HS-5 (cell line): Measurements from ENCODE around the gene VAC14.
A peak's percentile ranks its signal among the peaks of the same experiment; 100 is the strongest.

Source experiments
- DNase-seq: peaks from one replicate; pipeline ENCODE4 v3.0.0-alpha.2; 2012; ENCODE audit warnings: low read depth

The VAC14 gene

DNA sequence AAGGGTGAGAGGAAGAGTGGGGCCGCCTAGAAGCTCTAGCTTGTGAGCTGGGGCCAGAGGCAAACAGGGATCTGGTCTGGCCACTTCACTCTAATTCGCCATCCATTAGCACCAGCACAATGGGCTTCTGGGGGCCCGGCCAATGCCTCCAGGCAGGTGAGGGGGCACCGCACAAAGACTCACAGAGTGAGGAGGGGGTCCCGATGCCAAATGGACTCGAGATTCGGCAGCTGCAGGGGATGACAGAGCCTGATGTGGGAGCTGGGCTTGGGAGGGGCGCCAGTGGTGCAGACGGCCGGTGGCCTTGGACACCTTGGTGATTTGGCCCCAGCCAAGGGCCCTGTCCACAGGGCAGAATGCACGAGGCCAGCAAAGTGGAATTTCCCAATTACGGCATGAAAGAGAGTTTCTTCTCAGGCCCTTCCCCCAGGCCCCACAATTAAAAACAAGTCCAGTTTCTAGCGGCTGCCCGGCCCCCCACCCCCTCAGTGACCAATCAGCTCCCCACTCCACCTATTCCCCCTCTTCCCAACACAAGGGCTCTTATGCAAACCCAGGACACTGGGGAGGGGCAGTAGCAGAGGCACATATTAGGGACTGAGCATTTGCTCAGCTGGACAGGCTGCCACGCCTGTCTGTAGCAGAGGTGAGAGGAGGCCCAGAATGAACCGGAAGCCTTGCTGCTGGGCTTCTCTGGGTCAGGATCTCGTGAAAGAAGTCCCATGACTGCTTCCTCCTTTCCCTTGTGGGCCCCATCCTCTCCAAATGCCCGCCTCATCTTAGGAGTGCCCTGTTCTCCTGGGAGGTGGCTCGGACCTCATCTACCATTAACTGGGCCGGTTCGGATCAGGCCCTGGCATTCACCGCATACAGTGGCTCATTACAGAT lies 75.7 kb downstream of the VAC14 start:
- DNase-seq: no peak

GRCh38 chr16:70724146-70725023 lies 76.6 kb downstream of the VAC14 start:
- DNase-seq: no peak

DNA sequence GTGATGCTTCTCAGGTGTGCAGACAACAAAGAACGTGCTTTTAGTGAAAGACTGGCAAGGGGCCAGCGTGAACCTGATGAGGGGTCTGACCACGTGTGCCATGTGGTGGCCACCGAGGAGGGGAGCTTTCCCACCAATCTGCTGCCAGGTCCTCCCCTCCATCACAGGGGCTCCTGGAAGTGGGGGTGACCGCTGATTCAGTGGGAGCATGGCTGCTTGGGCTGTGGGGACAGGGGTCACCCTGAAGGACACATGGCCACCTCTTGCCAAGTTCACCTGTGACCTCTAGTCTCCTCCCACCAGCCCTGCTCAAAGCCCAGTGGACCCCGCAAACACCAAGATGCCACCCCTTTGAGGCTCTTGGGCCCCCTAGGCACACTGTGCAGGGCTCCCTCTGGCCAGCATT lies 77.2 kb downstream of the VAC14 start:
- DNase-seq: no peak

DNA sequence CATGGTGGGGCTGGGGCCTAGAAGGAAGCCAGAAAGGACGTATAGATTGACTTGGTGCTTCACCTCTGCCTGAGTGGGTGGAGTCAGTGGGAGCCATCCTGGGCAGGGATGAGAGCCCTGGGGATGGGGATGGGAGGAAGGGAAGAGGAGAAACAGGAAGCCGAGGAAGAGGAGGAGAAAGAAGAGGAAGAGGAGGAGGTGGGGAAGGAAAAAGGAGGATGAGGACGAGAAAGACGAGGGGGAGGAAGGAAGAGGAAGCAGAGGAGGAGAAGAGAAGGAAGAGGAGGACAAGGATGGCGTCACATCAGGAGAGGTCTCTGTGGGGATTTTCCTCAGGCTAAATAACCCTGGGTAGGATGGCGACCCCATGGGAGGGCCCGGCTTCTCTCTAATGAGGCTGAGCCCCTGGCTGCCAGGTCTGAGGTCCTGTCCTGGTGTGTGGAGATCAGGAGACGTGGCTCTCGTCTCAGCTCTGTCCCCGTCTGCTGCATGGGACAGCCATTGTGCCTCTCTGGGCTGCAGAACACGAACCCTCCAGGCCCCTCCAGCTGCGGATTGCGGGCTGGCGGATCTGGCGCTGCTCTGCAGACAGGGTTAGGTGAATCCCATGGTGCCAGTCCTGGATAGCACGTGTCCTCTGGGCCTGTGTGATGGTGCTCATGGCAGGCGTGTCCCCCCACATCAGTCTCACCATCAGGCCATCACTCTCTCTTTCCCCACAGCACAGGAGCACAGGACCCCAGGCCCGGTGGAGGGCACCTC lies 79.6 kb downstream of the VAC14 start:
- no peak for DNase-seq

DNA sequence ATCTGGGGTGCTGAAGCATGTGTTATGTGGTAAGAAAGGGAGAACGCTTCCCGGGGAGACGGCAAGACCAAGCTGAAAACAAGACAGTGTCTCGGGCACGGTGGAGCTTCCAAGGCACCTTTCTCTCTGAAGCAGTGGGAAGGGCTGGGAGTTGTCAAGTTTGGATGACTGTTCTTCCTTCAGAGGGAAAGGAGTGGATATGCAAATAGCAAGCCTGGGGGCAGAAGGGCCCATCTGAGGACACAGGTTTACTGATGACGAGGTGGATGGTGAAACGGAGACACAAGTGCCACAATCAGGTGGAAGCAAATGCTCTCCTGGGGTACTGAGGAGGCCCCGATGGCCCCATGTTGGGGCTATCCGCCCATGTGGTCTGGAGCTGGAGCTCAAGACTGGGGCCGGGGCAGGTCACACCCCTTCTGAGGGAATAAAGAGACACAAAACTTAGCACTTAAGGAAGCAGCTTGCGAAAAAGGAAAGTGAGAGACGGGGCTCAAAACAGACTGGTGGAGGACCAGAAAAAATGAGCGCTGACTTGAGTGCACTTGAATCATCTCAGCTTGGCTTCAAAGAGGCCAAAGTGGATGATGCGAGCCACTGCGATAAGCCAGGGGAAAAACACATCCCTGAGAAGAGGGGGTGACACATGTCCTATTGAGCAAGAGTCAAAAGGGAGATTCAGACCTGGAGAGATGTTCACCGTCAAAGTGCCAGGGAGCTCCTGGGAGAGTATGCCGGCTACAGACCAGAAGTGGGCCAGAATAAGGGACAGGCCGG lies 80.3 kb downstream of the VAC14 start:
- no peak for DNase-seq

DNA sequence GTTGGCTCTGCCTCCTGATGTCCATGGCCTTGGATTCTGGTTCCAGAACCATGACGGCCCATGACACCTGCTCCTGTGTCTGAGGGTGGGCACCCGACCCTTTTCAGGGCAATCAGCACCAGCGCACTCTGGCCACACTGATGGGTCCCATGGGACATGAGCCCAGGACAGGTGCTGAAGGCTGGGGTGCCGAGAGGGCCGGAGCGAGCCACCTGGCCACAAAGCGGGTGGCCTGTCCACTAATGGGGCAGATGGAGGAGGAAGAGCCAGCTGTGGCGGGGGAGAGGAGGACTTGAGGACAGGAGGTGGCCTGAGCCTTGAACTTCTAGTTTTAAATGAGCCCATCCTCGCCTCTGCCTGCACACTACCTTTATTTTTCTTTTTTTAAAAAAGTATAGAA lies 83.9 kb downstream of the VAC14 start:
- DNase-seq: no peak

- DNase-seq: no peak
These were observed 85.0 kb downstream of the VAC14 start for GRCh38 chr16:70715860-70716357.

DNA sequence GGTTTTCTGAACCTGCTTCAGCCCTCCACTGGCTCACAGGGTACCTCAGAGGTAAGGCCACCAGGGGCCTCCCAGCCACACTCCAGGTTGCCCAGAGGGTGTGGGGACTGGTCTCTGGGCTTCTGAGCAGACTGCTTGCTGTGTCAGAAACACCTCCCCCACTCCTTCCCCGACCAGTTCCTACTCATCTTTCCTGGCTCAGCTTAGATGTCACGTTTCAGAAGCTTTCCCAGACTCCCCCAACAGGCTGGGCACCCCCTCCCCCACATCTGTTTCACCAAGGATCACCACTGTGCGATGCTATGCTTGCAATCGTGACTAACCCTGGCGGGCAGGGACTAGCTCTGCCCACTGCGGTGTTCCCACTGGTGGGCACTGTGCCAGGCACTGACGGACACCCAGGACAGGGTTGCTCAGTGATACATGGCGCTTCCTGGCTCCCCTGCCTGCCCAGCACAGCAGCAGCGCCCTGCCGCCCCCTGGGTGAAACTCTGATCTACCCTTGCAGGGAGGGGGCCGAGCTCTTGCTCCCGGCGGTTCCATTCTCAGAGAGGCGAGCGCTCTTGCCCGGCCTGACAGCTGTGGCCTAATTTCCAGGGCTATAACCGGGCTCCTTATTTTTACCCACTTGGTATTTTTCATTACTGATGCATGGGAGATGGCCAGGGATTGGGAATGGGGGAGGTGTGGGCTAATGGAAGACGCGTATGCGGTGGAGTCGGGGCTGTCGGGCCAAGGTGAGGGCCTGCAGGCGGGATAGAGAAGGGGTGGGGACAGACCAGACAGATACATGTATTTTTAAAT lies 85.7 kb downstream of the VAC14 start:
- peak; percentile 97 for DNase-seq

- no peak for DNase-seq
These were observed 86.3 kb downstream of the VAC14 start for GRCh38 chr16:70714581-70715054.

GRCh38 chr16:70713824-70714223 lies 87.1 kb downstream of the VAC14 start:
- DNase-seq: no peak

- DNase-seq: no peak
These were observed 87.6 kb downstream of the VAC14 start for GRCh38 chr16:70713342-70713741.

DNA sequence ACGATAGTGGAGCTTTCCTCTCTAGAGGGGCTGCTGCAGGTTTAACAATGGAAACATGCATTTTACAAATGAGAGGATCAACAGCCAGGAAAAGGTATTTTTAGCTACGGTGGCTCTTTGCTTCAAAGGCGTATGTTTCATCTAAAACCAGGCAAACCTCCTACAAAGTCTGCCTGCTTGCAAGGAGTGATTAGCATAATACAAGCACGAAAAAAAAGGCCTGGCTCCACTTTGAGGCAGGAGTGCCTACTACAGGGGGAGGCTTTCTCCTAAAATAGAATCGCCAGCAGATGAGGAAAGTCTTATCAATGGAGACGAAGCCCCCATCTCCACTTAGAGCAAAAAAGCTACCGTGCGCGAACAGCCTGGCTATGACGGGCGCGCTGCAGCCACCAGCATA lies 88.0 kb downstream of the VAC14 start:
- DNase-seq: no peak

DNA sequence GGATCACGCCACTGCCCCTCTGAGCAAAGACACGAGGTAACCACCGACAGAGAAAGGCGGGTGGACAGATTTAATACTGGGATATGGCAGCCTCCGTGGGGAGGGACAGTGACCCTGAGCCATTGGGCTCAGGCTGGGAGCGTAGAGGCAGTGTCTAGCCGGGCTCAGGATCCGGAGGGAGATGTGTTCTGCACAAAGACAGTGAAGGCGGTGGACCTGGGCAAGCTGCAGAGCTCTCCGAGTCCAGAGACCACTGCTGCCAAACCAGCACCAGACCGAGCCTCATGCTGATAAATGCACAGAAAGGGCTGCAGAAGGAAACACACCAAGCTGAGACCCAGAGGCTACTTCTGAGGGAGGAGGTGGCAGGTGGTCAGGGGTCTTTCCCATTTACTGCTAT lies 88.6 kb downstream of the VAC14 start:
- DNase-seq: no peak

DNA sequence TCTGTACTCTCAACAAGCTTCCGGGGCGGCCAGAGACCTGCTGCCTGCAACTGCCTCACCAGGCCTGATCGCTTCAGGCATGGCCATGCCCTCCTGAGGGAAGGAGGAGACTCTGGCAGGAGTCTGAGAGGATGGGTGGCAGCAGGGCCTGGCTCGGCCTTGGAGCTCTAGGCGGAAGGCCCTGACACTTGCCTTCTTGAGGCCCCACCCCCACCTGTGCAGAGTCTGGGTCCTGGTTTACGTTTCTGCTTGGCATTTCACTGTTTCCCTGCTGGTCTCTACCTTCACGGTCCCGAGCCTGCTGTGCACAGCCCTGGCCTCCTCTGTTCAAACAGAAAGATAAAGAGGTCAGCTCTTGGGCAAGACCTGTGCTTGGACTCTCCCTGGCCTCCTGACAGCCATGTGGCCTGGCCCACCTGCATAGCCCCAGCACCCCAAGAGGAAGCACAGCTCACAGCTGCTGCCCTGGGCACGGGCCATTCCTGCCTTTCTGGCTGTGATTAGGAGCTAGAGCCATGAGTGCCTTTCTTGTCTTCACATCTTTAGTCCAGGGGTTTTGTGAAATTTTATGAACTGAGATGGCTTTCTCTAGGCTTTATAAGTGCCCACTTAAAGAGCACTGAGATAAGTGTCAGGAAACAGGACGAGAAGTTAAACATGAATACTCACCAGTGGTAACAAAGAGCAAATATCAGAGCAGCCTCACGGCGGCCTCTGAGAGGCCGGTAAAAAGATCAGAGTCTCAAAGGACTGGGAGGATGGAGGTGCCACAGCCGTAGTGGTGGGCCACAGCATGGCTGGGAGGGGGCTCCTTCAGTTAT lies 89.5 kb downstream of the VAC14 start:
- DNase-seq: no peak

GRCh38 chr16:70710422-70711210 lies 90.3 kb downstream of the VAC14 start:
- DNase-seq: no peak

DNA sequence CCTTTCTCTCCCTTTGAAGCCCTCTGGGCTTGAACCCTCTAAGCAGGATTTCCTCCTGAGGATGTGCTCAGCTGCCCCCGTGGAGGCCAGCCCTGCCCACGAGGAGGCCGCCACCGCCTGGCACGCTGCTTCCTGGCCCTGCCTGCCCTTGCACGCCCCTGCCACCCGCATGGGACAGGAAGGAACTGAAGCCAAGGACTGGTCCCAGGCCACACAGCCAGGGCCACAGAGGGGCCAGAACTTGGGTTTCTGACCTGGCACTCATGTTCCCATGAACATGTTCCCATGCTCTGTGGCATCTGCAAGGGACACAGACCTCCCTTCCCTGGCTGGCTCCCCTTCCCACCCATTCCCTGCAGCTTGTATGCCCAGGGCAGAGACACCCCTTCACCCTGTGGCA lies 91.0 kb downstream of the VAC14 start:
- no peak for DNase-seq

DNA sequence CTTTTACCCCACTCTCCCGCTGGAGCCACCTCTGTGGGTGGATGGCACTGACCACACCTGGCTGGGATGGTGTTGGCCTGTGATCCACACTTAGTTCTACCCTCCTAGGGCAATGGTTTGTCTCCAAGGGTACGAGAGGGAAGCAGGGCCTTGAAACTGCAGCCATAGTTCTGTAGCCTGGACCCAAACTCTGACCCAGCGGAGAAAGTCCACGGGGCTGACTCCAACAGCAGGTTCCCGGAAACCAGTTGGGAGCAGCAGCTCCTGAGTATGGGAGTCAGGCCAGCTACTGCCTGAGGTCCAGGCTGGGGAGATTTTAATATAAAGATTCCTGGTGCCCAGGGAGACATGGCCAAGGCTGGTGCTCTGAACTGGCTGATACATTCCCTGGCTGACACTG lies 91.5 kb downstream of the VAC14 start:
- no peak for DNase-seq

GRCh38 chr16:70708366-70709246 lies 92.4 kb downstream of the VAC14 start:
- DNase-seq: no peak
